ENCODE results near the gene MUL1.

DNA sequence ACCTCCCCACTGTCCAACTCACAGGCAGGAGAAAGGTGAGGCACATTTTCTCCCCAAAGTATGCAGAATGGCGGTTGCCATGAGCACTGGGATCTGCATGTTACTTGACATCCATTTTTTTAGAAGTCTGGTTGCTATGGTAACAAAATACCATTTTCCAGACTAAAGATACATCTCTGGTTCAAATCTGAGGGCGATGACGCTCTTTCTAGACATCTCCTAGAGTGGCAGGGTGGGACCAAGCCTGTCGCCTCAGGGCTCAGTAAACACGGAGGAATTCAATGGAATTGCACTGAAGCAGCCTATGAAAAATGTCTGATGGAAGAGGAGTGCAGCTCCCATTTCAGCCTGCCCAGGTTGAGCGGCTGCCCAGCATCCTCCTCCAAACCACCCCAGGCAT, 22.9 kb upstream of the MUL1 start:
- TF ChIP-seq, protein P1, sequence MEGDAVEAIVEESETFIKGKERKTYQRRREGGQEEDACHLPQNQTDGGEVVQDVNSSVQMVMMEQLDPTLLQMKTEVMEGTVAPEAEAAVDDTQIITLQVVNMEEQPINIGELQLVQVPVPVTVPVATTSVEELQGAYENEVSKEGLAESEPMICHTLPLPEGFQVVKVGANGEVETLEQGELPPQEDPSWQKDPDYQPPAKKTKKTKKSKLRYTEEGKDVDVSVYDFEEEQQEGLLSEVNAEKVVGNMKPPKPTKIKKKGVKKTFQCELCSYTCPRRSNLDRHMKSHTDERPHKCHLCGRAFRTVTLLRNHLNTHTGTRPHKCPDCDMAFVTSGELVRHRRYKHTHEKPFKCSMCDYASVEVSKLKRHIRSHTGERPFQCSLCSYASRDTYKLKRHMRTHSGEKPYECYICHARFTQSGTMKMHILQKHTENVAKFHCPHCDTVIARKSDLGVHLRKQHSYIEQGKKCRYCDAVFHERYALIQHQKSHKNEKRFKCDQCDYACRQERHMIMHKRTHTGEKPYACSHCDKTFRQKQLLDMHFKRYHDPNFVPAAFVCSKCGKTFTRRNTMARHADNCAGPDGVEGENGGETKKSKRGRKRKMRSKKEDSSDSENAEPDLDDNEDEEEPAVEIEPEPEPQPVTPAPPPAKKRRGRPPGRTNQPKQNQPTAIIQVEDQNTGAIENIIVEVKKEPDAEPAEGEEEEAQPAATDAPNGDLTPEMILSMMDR (conservative IDR thresholded peaks at IDR 0.05 in 1 of 2, IDR thresholded peaks at IDR 0.05 in 1 of 2; ENCODE audit: low read depth in 1 of 2, low read length in 2 of 2): no peak
- TF ChIP-seq EZH2 (IDR thresholded peaks at IDR 0.05; ENCODE audit: low read length, missing control alignments): no peak

Data from fibroblast of lung (primary cell).